ENCODE measurements around the gene PKD1.

Gene PKD1

GRCh38 chr16:2151188-2152091 is 15.7 kb upstream of the PKD1 start:
- TF ChIP-seq CTCF (IDR thresholded peaks at IDR 0.05; ENCODE audit: low read depth, low read length) = no peak
- Histone ChIP-seq H3K27me3 (ENCODE audit: insufficient read depth, low read depth, severe bottlenecking) (no peaks in the 10 kb centered on the region), H3K9me3 (ENCODE audit: severe bottlenecking) (no peaks in the 10 kb centered on the region), H3K4me3 (ENCODE audit: low read depth, low read length) (peak overlapping the region; percentile 28), H3K27ac (peak overlapping the region; percentile 97), H3K36me3 (peaks cover 49% of the 10 kb centered on the region)
- no peak for DNase-seq

GRCh38 chr16:2150418-2151187 is 14.9 kb upstream of the PKD1 start:
- peaks cover 49% of the 10 kb centered on the region for H3K36me3 ChIP-seq
- peak; percentile 98 for DNase-seq
- no peaks in the 10 kb centered on the region for H3K9me3 ChIP-seq (ENCODE audit: severe bottlenecking)
- peak; percentile 32; the same call in 1 of the 2 replicates for TF ChIP-seq CTCF (IDR thresholded peaks at IDR 0.05; ENCODE audit: low read depth, low read length)
- H3K27me3 ChIP-seq (ENCODE audit: insufficient read depth, low read depth, severe bottlenecking) = no peaks in the 10 kb centered on the region
- H3K27ac ChIP-seq = peak overlapping the region; percentile 97
- peak overlapping the region; percentile 82 for H3K4me3 ChIP-seq (ENCODE audit: low read depth, low read length)

- H3K27ac ChIP-seq = peak overlapping the region; percentile 97
- H3K9me3 ChIP-seq (ENCODE audit: severe bottlenecking) = no peaks in the 10 kb centered on the region
- TF ChIP-seq CTCF (IDR thresholded peaks at IDR 0.05; ENCODE audit: low read depth, low read length) = no peak
- H3K27me3 ChIP-seq (ENCODE audit: insufficient read depth, low read depth, severe bottlenecking) = no peaks in the 10 kb centered on the region
- DNase-seq = no peak
- H3K4me3 ChIP-seq (ENCODE audit: low read depth, low read length) = peak overlapping the region; percentile 82
- H3K36me3 ChIP-seq = peaks cover 46% of the 10 kb centered on the region
Measured at GRCh38 chr16:2149630-2150417, 14.1 kb upstream of the PKD1 start.

GRCh38 chr16:2148714-2149629 is 13.3 kb upstream of the PKD1 start:
- Histone ChIP-seq H3K27me3 (ENCODE audit: insufficient read depth, low read depth, severe bottlenecking) (no peaks in the 10 kb centered on the region), H3K36me3 (peaks cover 38% of the 10 kb centered on the region), H3K27ac (peak overlapping the region; percentile 97), H3K4me3 (ENCODE audit: low read depth, low read length) (peak overlapping the region; percentile 82), H3K9me3 (ENCODE audit: severe bottlenecking) (no peaks in the 10 kb centered on the region)
- DNase-seq = no peak
- TF ChIP-seq CTCF (IDR thresholded peaks at IDR 0.05; ENCODE audit: low read depth, low read length) = no peak
